Amniotic epithelial cell (primary cell): ENCODE measurements around the gene NACC2.
"Not testable (repeated sequence)": the region's sequence is repeated elsewhere in the genome, so short reads cannot be mapped to it uniquely, and the experiment has no call there.

ENCODE experiments used
- DNase-seq: peaks from one replicate; pipeline ENCODE4 v3.0.0-alpha.2; 2010; ENCODE audit warnings: low read depth

NACC2 gene

DNA sequence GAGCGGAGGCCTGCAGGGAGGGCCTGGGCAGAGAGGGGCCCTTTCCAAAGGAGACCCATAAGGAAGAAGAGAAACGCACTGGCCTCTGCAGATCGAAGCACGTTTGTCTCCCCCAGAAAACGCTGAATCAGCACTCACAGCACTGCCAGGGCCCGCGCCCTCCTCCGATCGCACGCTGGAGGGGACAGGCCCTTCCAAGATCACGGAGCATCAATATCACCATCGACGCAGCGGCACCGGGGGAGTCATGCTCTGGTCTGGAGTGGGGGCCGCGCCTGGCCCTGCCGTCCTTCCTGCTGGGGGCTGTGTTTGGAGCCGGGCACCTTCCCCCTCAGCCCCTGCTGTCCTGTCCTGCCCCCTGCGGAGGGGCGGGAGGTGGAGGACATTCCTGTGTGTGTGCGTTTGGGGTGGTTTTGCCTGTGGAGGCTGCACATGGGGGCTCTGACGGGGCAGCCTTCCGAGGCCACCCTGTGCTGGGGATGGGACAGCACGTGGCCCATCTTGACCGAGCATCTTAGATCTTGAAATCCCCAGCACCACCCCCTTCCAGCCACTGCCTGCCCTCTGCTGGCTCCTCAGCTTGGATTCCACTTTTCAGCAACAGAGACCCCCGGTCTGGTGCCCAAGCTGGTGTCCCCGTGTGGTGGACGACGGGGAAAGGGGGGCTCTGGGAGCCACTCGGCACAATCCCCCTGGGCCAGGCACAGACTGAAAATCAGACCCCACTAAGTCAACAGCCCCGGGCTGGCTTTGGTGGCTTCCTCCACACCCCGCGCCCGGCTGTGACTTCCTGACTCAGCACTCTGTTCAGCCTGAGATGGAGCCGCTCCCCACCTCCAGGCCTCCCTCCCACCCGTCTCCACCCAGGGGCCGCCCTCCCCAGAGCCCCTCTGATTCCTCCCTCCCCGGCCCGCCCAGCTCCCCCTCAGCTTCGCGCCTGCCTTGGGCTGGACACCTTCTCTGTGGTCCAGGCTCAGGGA, 15.3 kb upstream of the NACC2 start:
- DNase-seq = no peak

DNA sequence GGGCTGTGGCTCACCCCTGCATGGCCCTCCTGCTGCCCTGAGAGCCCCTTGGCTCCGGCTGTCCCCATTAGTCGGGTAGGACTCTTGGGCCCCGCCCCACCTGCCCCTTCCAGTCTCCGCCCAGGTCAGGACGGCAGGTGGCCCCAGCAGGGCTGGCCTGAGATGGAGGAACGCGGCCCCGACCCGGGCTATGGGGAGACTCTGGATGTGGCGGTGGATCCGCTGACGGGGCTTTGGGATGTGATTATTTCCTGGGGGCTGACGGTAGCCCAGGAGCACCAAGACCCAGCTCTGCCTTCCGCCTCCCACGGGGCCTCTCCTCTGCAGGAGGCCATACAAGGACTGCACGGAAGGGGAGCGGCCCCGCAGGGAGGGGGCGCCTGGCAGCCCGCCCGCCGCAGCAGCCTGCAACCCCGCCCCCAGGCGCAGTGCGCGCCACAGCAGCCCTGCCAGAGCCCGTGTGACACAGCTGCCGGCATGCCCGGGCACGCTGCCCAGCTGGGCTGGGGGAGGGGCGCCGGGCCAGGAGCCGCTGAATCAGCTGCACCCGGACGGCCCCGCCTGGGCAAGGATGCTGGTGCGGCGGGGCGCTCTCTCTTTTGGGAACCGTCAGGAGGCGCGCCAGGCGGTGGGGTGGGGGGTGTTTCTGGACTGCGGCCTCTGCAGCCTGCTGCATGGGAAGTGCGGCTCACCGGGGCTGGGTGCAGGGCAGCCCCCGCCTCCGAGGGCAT, 14.4 kb upstream of the NACC2 start:
- peak; percentile 82 for DNase-seq

DNA sequence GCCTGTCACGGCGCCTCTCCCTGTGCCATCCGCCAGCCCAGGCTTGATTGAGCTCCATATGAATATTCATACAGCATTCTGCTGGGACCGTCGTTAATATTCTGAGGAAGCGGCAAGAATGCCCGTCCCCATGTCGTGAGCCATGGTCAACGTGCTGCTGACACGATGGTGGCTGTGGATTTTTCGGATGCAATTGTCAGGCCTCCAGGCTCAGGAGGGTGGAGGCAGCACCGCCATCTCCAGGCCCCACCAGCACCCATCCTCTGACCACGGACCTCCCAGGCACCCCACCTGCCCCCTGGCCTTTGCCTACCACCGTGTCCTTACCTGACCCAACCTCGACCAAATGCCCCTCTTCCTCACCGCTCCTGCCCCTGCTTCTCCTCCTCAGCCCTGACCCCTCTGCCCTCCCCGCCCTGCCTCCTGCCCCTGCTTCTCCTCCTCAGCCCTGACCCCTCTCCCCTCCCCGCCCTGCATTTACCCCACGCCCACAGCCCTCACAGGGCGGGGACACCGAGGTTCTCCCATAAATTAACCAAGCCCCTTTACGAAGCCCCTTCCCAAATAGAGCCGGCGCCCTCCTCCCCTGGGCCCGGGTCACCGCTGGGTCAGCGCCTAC, 13.7 kb upstream of the NACC2 start:
- no peak for DNase-seq

DNA sequence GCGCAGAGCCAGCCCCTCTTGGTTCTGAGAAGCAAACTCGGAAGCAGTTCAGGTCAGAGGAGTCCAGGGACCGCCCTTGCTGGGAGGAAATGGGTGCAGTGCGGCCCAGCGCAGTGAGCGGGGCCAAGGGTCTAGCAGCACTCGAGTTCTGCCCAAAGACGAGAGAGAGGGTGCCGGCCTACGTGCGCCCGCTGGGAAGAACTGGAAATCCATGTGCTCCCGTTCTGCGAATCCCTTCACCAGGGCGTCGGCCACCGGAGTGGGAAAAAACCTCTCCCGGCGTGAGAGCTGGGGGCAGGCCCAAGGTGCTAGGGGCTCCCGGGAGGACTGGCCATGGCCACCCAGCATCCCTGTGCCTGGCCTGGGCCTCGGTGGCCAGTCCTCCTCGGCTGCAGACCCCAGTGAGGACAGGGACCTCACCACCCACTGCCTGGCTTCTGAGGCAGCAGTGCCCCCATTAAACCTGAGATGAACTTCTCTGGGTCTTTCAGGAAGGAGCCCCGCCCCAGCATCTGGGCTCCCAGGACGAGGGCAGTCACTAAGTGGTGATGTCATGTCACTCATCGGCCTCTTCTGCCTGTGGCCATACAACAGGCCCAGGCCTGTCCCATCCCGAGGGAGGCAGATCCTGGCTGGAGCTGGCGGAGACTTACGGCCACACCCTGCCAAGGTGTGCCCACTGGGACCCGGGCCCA, 13.0 kb upstream of the NACC2 start:
- no peak for DNase-seq

DNA sequence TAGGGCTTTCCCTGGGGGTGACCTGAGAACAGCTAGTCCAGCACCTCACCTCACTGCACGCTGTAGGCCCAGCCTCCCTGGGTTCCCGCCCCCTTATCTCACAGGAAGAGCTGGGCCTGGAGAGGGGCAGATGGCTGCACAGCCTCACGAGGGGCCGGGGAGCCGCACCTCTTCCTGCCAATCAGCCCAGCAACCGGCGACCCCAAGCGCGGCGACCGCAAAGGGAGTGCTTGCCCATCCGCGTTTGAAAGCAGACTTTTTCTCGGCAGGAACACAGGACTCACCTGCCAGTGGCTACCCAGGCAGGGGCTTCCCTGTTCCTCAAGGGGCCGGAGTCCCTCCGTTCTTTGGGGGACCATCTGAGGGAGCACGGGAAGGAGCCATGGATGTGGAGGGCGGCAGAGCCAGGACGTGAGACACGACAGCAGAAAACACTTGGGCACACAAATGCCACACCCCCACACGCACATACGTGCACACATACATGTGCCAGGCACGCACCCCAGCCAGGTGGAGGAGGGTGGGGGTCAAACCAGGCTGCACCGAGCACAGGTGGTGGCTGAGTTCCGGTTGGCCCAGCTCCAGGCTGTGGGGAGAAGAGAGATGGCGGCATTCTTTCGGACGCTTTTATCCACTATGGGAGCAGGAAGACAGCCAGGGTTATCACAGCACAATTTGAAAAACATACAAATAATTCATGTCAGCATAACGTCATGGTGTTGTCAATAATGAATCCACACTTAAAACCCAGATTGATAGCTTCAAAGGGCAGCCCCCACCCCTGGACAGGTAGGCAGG, 12.3 kb upstream of the NACC2 start:
- no peak for DNase-seq

DNA sequence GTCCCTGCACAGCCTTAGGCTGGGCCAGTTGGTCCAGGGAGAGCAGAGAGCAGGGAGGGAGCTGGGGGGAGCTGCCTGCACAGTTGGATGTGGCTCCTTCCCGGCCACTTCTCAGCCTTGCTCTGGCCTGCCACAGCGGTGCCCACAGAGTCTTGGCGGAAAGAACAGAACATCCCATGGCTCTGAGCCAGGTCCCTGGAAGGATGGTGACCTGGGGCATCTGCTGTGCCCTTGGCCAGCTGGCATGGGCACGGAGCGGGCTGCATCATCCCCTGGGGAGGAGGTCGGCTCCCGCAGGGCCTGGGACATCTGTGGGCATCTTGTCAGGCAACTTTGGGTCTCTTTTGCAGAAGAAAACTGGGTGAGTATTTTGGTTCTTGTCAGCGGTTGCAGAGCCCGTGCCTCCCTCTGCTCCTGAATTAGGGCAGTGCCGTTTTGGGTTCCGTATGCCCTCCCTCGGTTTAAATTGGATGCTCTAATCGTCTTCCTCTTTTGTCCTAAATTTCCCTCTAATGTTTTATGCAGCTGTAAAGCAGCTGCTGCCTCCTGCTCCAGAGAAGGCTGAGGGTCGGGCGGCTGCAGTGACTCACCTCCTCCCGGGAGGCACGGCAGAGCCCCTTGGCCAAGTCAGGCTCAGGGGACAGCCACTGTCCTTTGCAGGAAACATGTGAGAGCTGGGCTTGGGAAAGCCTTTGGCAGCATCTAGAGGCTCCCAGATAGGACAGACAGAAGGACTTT, 10.5 kb upstream of the NACC2 start:
- DNase-seq = no peak

DNA sequence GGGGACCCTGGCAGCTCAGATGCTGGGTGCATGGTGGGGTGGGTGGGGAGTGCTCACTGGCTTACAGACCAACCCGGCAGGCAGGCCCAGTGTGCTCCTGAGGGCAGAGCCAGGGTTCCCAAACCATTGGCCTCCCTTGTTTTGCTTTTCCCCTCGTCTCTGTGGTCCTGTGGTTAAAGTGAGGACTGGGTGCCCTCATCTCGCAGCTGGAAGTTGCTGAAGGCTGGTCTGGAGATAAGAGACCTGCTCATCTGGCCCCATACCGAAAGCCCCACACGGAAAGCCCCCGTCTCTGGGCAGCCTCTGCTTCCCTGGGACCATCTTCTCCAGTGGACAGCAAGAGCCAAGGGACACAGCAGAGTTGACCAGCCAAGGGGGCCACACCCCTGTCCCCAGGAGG, 9.8 kb upstream of the NACC2 start:
- DNase-seq = no peak

GRCh38 chr9:136104488-136104800, 9.4 kb upstream of the NACC2 start:
- DNase-seq = no peak

DNA sequence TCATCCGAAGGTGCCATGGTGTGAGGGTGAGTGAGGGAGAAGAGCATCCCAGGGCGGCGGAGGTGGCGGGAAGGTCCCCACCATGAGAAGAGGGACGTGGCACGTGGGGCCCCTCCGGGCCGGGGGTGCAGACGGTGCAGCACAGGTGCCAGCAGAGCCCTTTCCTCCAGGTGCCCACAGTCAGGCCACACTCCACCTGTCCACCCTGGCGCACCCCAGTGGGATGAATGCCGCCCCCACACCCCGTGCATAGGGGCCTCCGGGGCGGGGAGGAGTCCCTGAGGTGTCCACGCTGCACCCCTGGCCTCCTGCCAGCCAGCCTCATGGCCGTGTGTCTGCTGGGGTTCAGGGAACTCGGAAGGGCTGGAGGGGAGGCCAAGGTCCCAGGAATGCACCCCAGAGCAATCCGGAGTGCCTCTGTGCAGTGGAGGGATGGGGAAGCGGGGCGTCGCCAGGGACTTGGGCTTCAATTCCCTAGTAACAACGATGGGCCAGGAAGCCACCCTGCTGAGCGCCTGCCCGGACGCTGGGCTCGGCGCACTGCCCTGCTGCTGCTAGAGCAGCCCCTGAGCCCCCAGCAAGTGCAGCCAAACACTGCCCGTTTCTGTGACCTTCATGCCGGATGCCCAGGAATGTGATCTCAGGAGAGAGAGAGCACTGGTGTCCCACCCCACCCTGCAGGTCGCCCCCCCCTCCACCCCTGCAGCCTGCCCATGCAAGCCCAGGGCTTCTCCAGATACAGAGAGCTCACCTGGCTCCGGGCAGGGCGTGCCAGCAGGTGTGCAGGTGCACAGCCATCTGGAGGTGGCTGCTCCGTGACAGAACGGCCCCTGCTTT, 8.8 kb upstream of the NACC2 start:
- DNase-seq = no peak

- not testable (repeated sequence) for DNase-seq
Observed at GRCh38 chr9:136101615-136102074, 6.6 kb upstream of the NACC2 start.

GRCh38 chr9:136100700-136101614, 5.9 kb upstream of the NACC2 start:
- no peak for DNase-seq

GRCh38 chr9:136099542-136099941, 4.5 kb upstream of the NACC2 start:
- DNase-seq = no peak

- no peak for DNase-seq
Observed at GRCh38 chr9:136098844-136099243, 3.8 kb upstream of the NACC2 start.

GRCh38 chr9:136098210-136098609, 3.1 kb upstream of the NACC2 start:
- no peak for DNase-seq

- DNase-seq = no peak
Observed at GRCh38 chr9:136096505-136097001, 1.5 kb upstream of the NACC2 start.

DNA sequence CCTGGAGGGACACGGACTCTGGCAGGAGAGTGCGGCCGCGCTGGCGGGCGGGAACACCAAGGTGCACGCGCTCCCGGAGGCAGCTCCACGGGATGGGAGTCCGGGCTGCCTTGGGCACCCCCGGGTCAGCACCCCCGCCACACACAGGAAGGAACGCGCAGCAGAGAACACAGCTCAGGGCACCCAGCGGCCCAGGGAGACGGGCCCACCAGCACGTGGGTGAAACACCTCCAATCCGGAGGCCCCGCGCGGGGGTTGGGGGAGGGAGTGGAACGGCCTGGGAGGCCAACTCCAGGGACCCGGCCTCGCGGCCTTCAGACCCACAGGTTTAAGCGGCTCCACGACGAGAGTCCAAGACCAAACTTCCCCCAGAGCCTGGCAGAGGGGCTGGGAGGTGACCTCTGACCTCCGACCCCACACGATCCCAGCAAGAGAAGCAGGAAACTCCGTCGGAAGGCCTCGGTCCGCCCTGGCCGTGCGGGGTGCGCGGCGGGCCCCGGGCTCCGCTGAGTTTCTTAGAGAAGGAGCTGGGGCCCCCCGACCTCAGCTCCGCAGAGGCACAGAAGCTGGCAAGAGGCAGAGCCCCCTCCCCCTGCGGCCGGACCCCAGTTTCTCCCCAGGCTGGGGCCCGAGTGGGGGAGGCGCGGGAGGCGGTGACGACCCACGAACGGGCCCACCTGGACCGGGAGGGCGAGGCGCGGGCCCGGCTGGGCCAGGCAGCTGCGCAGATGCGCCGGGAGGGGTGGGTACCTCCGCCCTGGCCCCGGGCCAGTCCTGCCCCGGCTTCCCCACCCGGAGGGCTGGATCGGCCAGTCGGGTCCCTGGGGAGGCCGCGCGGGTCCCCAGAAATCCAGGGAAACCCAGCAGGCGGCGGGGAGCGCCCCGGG, 851 bp downstream of the NACC2 start:
- peak; percentile 70 for DNase-seq

- no peak for DNase-seq
Observed at GRCh38 chr9:136093346-136093986, 1.6 kb downstream of the NACC2 start.
